ENCODE results near the gene GLS. TPM values are rescaled to one million over a fixed set of nuclear protein-coding genes. Genes with fewer than 3 reads are reported as not detected.
"Not testable (repeated sequence)": the region's sequence is repeated elsewhere in the genome, so short reads cannot be mapped to it uniquely, and the experiment has no call there.

Gene GLS
- total and polyA plus RNA-seq, 2 donors (not counting 3 experiments of a cell fraction or from before 2014, with no cell fraction given), result 49.0 to 183 TPM

DNA sequence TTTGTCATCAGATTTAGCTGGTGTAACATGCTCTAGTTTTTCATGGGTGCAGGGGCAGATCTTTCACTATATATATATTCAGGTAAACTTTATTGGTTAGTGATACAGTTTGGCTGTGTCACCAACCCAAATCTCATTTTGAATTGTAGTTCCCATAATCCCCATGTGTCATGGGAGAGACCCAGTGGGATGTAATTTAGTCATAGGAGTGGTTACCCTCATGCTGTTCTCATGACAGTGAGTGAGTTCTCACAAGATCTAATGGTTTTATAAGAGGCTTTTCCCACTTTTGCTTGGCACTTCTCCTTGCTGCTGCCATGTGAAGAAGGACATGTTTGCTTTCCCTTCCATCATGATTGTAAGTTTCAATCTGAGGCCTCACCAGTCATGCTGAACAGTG lies 18.5 kb upstream of the GLS start:
- POLR2A ChIA-PET; H3K27me3 ChIP-seq (ENCODE audit: control insufficient read depth in 2 of 2, insufficient read depth in 2 of 2, low read length in 2 of 2); H3K9ac ChIP-seq (replicated peaks; ENCODE audit: extremely low read depth, insufficient read depth, low read length); H3K9me3 ChIP-seq (replicated peaks; ENCODE audit: control insufficient read depth, insufficient read depth, low read length); H4K20me1 ChIP-seq (replicated peaks; ENCODE audit: control insufficient read depth, extremely low read depth, insufficient read depth, low read length); H3K27ac ChIP-seq (ENCODE audit: insufficient read depth, low read depth, low read length); H3K4me2 ChIP-seq (ENCODE audit: insufficient read depth, low read length); H3K4me3 ChIP-seq (replicated peaks in 1 of 3; ENCODE audit: insufficient read depth in 1 of 3, low read depth in 1 of 3, low read length in 3 of 3); DNase-seq (ENCODE audit: low read depth, low spot score); CTCF ChIA-PET; BruUV-seq (replicated peaks); FAIRE-seq; dilution Hi-C loops (cut with MboI; ENCODE audit: extremely low pct_ligation_motif_present, low sequenced_read_pairs); H2AFZ ChIP-seq (ENCODE audit: low read depth, low read length); H3K36me3 ChIP-seq (ENCODE audit: control insufficient read depth in 2 of 2, extremely low read depth in 1 of 2, insufficient read depth in 2 of 2, low read length in 2 of 2); H3K79me2 ChIP-seq (ENCODE audit: control insufficient read depth, insufficient read depth, low read length); intact Hi-C loops (cut with micrococcal nuclease); H3K9me1 ChIP-seq (replicated peaks; ENCODE audit: control insufficient read depth, extremely low read depth, insufficient read depth, low read length): not testable (repeated sequence)
- peaks cover 11% of the 10 kb centered on the region for H3K4me1 ChIP-seq (ENCODE audit: control insufficient read depth, extremely low read depth, insufficient read depth, low read length)

GRCh38 chr2:190862571-190862991 lies 18.0 kb upstream of the GLS start:
- BruUV-seq (replicated peaks), result no TSS peak
- DNase-seq (ENCODE audit: low read depth, low spot score) (no peak), FAIRE-seq (no peak)
- no peaks in the 10 kb centered on the region for H4K20me1 ChIP-seq (replicated peaks; ENCODE audit: control insufficient read depth, extremely low read depth, insufficient read depth, low read length)
- no peak overlapping the region for H3K9ac ChIP-seq (replicated peaks; ENCODE audit: extremely low read depth, insufficient read depth, low read length)
- CTCF ChIA-PET, result no interaction called here
- no peaks in the 10 kb centered on the region for H3K36me3 ChIP-seq (ENCODE audit: control insufficient read depth in 2 of 2, extremely low read depth in 1 of 2, insufficient read depth in 2 of 2, low read length in 2 of 2)
- H3K9me1 ChIP-seq (replicated peaks; ENCODE audit: control insufficient read depth, extremely low read depth, insufficient read depth, low read length), result no peaks in the 10 kb centered on the region
- no peaks in the 10 kb centered on the region for H3K27me3 ChIP-seq (ENCODE audit: control insufficient read depth in 2 of 2, insufficient read depth in 2 of 2, low read length in 2 of 2)
- no peak overlapping the region for H3K4me2 ChIP-seq (ENCODE audit: insufficient read depth, low read length)
- H3K9me3 ChIP-seq (replicated peaks; ENCODE audit: control insufficient read depth, insufficient read depth, low read length), result no peaks in the 10 kb centered on the region
- no peak overlapping the region for H3K4me3 ChIP-seq (replicated peaks in 1 of 3; ENCODE audit: insufficient read depth in 1 of 3, low read depth in 1 of 3, low read length in 3 of 3)
- TF ChIP-seq POLR2AphosphoS5 (IDR thresholded peaks at IDR 0.05; ENCODE audit: insufficient read depth, low read depth, low read length), result no peak
- TF ChIP-seq GATA2 (IDR thresholded peaks at IDR 0.05; ENCODE audit: insufficient read depth, insufficient read length, low read depth, low read length), result no peak
- no peak for TF ChIP-seq EZH2 (IDR thresholded peaks at IDR 0.05; ENCODE audit: borderline replicate concordance, low read depth, low read length, severe bottlenecking)
- no peak for TF ChIP-seq JUN (IDR thresholded peaks at IDR 0.05; ENCODE audit: borderline replicate concordance, insufficient read depth, insufficient read length, low read depth)
- TF ChIP-seq POLR2A (IDR thresholded peaks at IDR 0.05; ENCODE audit: low read depth, low read length), result no peak
- TF ChIP-seq FOS (IDR thresholded peaks at IDR 0.05; ENCODE audit: borderline replicate concordance, insufficient read depth, low read length), result no peak
- no peak for TF ChIP-seq MYC (IDR thresholded peaks at IDR 0.05; ENCODE audit: low read depth, low read length)
- TF ChIP-seq MAX (IDR thresholded peaks at IDR 0.05; ENCODE audit: insufficient read depth, insufficient read length), result no peak
- no peak for TF ChIP-seq CTCF (IDR thresholded peaks at IDR 0.05; ENCODE audit: extremely low read depth in 1 of 2, insufficient read depth in 1 of 2, low read depth in 1 of 2, low read length in 2 of 2)
- H2AFZ ChIP-seq (ENCODE audit: low read depth, low read length), result no peak overlapping the region
- dilution Hi-C loops (cut with MboI; ENCODE audit: extremely low pct_ligation_motif_present, low sequenced_read_pairs), result no loop called here
- intact Hi-C loops (cut with micrococcal nuclease), result no loop called here
- H3K4me1 ChIP-seq (ENCODE audit: control insufficient read depth, extremely low read depth, insufficient read depth, low read length), result peaks cover 11% of the 10 kb centered on the region
- no peaks in the 10 kb centered on the region for H3K79me2 ChIP-seq (ENCODE audit: control insufficient read depth, insufficient read depth, low read length)
- POLR2A ChIA-PET, result no interaction called here
- no peak overlapping the region for H3K27ac ChIP-seq (ENCODE audit: insufficient read depth, low read depth, low read length)

Measured in endothelial cell of umbilical vein (primary cell).